PC-3 (cell line): ENCODE measurements around the gene RNF130. TPM values are rescaled to one million over a fixed set of nuclear protein-coding genes. Genes with fewer than 3 reads are reported as not detected.
A peak's percentile ranks its signal among the peaks of the same experiment; 100 is the strongest.

ENCODE experiments used
- ATAC-seq: fragments of 200-7000 bp; cut with Tn5 transposase; 2 replicates; pipeline ENCODE4 v1.9.1; 2020; ENCODE audit warnings: mild to moderate bottlenecking, moderate library complexity
- BruUV-seq: library from RNA; stranded (reverse); fragments of 400-500 nt; replicated peaks from 2 replicates; lab custom pipeline; 2021; lab: Mats Ljungman, UMichigan
- CTCF ChIA-PET: fragments of 300-600 bp; sonication (Branson Sonifier 250); formaldehyde crosslinking; loops from one replicate; lab custom pipeline; 2022; ENCODE audit warnings: antibody characterized with exemption; lab: Charles Lee
- POLR2A ChIA-PET: fragments of 300-600 bp; sonication (Branson Sonifier 250); formaldehyde crosslinking; loops from one replicate; lab custom pipeline; 2022; ENCODE audit warnings: antibody characterized with exemption; ENCODE audit not compliant: unreplicated experiment; lab: Charles Lee
- DNase-seq: peaks from one replicate; pipeline ENCODE4 v3.0.0-alpha.2; 2015
- H2AFZ ChIP-seq: fragments of 300-600 bp; sonication (generic); 2 replicates; pipeline ENCODE4 v1.6.0; 2016; ENCODE audit warnings: antibody characterized with exemption, low read length
- H3F3A ChIP-seq: fragments of 300-600 bp; sonication (generic); one replicate; pipeline ENCODE4 v1.6.0; 2017; ENCODE audit warnings: antibody characterized with exemption, low read length, control low read depth, mild to moderate bottlenecking; ENCODE audit not compliant: unreplicated experiment
- H3K27ac ChIP-seq: fragments of 300-600 bp; sonication (generic); 2 replicates; pipeline ENCODE4 v1.5.1; 2016; ENCODE audit warnings: mild to moderate bottlenecking, low read length
- H3K27me3 ChIP-seq: fragments of 300-600 bp; sonication (generic); 2 replicates; pipeline ENCODE4 v1.6.1; 2016; ENCODE audit warnings: low read length, mixed read lengths
- H3K36me3 ChIP-seq: fragments of 300-600 bp; sonication (generic); 2 replicates; pipeline ENCODE4 v1.6.1; 2016; ENCODE audit warnings: low read depth, mixed run types, low read length, mixed read lengths
- H3K4me1 ChIP-seq: fragments of 300-600 bp; sonication (generic); 2 replicates; pipeline ENCODE4 v1.5.1; 2016; ENCODE audit warnings: low read length; ENCODE audit not compliant: insufficient read depth
- H3K4me2 ChIP-seq: fragments of 300-600 bp; sonication (generic); 2 replicates; pipeline ENCODE4 v1.6.0; 2016; ENCODE audit warnings: low read length
- H3K4me3 ChIP-seq: fragments of 300-600 bp; sonication (generic); 2 replicates; pipeline ENCODE4 v1.5.1; 2016; ENCODE audit warnings: mild to moderate bottlenecking, low read length, mixed read lengths
- H3K79me2 ChIP-seq: fragments of 300-600 bp; sonication (generic); 2 replicates; pipeline ENCODE4 v1.6.1; 2017; ENCODE audit warnings: low read length, mixed read lengths
- H3K9ac ChIP-seq: fragments of 300-600 bp; sonication (generic); 2 replicates; pipeline ENCODE4 v1.6.0; 2016; ENCODE audit warnings: mild to moderate bottlenecking, low read length
- H3K9me2 ChIP-seq: fragments of 300-600 bp; sonication (generic); replicated peaks from 2 replicates; pipeline ENCODE4 v1.6.1; 2016; ENCODE audit warnings: mixed run types, low read length, mixed read lengths
- H3K9me3 ChIP-seq: fragments of 300-600 bp; sonication (generic); 2 replicates; pipeline ENCODE4 v1.6.1; 2016; ENCODE audit warnings: low read length, mixed read lengths
- H4K20me1 ChIP-seq: fragments of 300-600 bp; sonication (generic); 2 replicates; pipeline ENCODE4 v1.6.1; 2016; ENCODE audit warnings: low read length, mixed read lengths
- CTCF ChIP-seq: fragments of 300-600 bp; sonication (generic); conservative IDR thresholded peaks from 2 replicates; pipeline ENCODE4 v1.5.1; 2017; ENCODE audit warnings: antibody characterized with exemption, low read depth, mild to moderate bottlenecking, low read length
- EZH2 ChIP-seq: fragments of 300-600 bp; sonication (generic); IDR thresholded peaks from one replicate; pipeline ENCODE4 v1.6.1; 2017; ENCODE audit warnings: antibody characterized with exemption, mild to moderate bottlenecking, low read length; ENCODE audit not compliant: unreplicated experiment
- EZH2phosphoT487 ChIP-seq: fragments of 300-600 bp; sonication (generic); IDR thresholded peaks from 2 replicates; pipeline ENCODE4 v1.6.1; 2018; ENCODE audit warnings: mild to moderate bottlenecking, antibody characterized with exemption, low read length, borderline replicate concordance
- intact Hi-C: fragments of 100-400 bp; cut with micrococcal nuclease; formaldehyde crosslinking; loops from 2 replicates; pipeline ENCODE4 v1.9.0; 2023
- total RNA-seq: library from RNA; depleted of rRNA; stranded (reverse); fragments of >200 nt; gene quantifications from 2 replicates; pipeline ENCODE4 v1.2.3, GENCODE V29; 2014

RNF130 gene
- total RNA-seq, 1 experiment from 2014 or later, result 31.2 TPM

GRCh38 chr5:180070756-180071530 lies 616 bp downstream of the RNF130 start:
- Histone ChIP-seq H3K9me2 (no peaks in the 10 kb centered on the region), H3K27me3 (no peaks in the 10 kb centered on the region), H3K4me1 (peaks cover 30% of the 10 kb centered on the region), H3K27ac (no peak overlapping the region), H4K20me1 (0 out of 2 replicates have a peak, but pooled peaks cover 14% of the 10 kb centered on the region), H3K36me3 (no peaks in the 10 kb centered on the region), H2AFZ (peak overlapping the region; percentile 61), H3F3A (no peaks in the 10 kb centered on the region), H3K4me3 (peak overlapping the region; percentile 77), H3K79me2 (peaks cover 50% of the 10 kb centered on the region), H3K4me2 (peak overlapping the region; percentile 95), H3K9me3 (no peaks in the 10 kb centered on the region), H3K9ac (peak overlapping the region; percentile 72)
- TSS peak; percentile 44 for BruUV-seq
- ATAC-seq (peak; percentile 37), DNase-seq (peak; percentile 37)
- TF ChIP-seq EZH2phosphoT487, result no peak
- no peak for TF ChIP-seq CTCF
- no peak for TF ChIP-seq EZH2
- ChIA-PET CTCF (no interaction called here), POLR2A (interaction anchor here (0.6 kb wide), 2 partner anchors 9 to 424 kb away, joined by 3 to 5 read pairs; no protein-coding TSS in a partner anchor)
- intact Hi-C loops, result loop anchor here (5.0 kb wide), 1 partner anchor 84 kb away; no protein-coding TSS in a partner anchor

- TF ChIP-seq EZH2 (no peak), CTCF (no peak), EZH2phosphoT487 (no peak)
- H3K36me3 ChIP-seq, result no peaks in the 10 kb centered on the region
- H3K79me2 ChIP-seq, result peaks cover 53% of the 10 kb centered on the region
- peaks cover 30% of the 10 kb centered on the region for H3K4me1 ChIP-seq
- H3K9me3 ChIP-seq, result no peaks in the 10 kb centered on the region
- H3K9me2 ChIP-seq, result no peaks in the 10 kb centered on the region
- 0 out of 2 replicates have a peak, but pooled peaks cover 14% of the 10 kb centered on the region for H4K20me1 ChIP-seq
- DNase-seq (peak; percentile 26), ATAC-seq (peak; percentile 4; the same call in 1 of the 2 replicates)
- H3K4me2 ChIP-seq, result peak overlapping the region; percentile 95
- POLR2A ChIA-PET, result interaction anchor here (0.6 kb wide), 1 partner anchor 104 kb away, joined by 4 read pairs; no protein-coding TSS in a partner anchor
- no peaks in the 10 kb centered on the region for H3K27me3 ChIP-seq
- CTCF ChIA-PET, result no interaction called here
- no peak overlapping the region for H3K27ac ChIP-seq
- H3K4me3 ChIP-seq, result peak overlapping the region; percentile 77
- intact Hi-C loops, result loop anchor here (2.0 to 5.0 kb wide), 2 partner anchors 82 to 163 kb away; partner anchors contain the start of gene TBC1D9B
- BruUV-seq, result no TSS peak
- peak overlapping the region; percentile 62 for H2AFZ ChIP-seq
- no peak overlapping the region for H3K9ac ChIP-seq
- no peaks in the 10 kb centered on the region for H3F3A ChIP-seq
These were observed 1.8 kb downstream of the RNF130 start for GRCh38 chr5:180069589-180070247.
